Sigmoid colon (tissue), 7 donors: Measurements from ENCODE around the gene TUBG2. TPM values are rescaled to one million over a fixed set of nuclear protein-coding genes. Genes with fewer than 3 reads are reported as not detected.

Experiments used
- DNase-seq: peaks from one replicate; pipeline ENCODE4 v3.0.0-alpha.2; 2019
- H3K27ac ChIP-seq, 4 donors: fragments of 200-600 bp; sonication (generic); one replicate each; pipeline ENCODE4 v1.5.1; 2016 to 2019; ENCODE audit warnings: mild to moderate bottlenecking in 1 of 4
- H3K27me3 ChIP-seq, 3 donors: fragments of 200-600 bp; sonication (generic); one replicate each; pipeline ENCODE4 v1.5.1; 2019; ENCODE audit warnings: mild to moderate bottlenecking in 1 of 3
- H3K36me3 ChIP-seq, 4 donors: fragments of 200-600 bp; sonication (generic); one replicate each; pipeline ENCODE4 v1.5.1; 2016 to 2019
- H3K4me1 ChIP-seq, 4 donors: fragments of 200-600 bp; sonication (generic); one replicate each; pipeline ENCODE4 v1.5.1; 2017 to 2019
- H3K4me3 ChIP-seq, 4 donors: fragments of 200-600 bp; sonication (generic); one replicate each; pipeline ENCODE4 v1.5.1; 2017 to 2019; ENCODE audit warnings: mild to moderate bottlenecking in 2 of 4, moderate library complexity in 1 of 4
- H3K9me3 ChIP-seq, 4 donors: fragments of 200-600 bp in 3 of 4; sonication (generic) in 3 of 4; one replicate each; pipeline versions ENCODE4 v1.5.1 to v1.6.1; 2013 to 2019
- EP300 ChIP-seq, 4 donors: sonication (generic); formaldehyde crosslinking; IDR thresholded peaks; one replicate each; pipeline ENCODE4 v1.6.1; 2017; ENCODE audit warnings: antibody characterized with exemption in 4 of 4
- POLR2A ChIP-seq, 2 donors: fragments of 450-650 bp; IDR thresholded peaks; one replicate each; pipeline ENCODE4 v1.6.1; 2016; ENCODE audit warnings: antibody characterized with exemption in 2 of 2, mild to moderate bottlenecking in 2 of 2, moderate library complexity in 2 of 2
- POLR2AphosphoS5 ChIP-seq, 4 donors: sonication (generic); formaldehyde crosslinking; IDR thresholded peaks; one replicate each; pipeline ENCODE4 v1.6.1; 2017; ENCODE audit warnings: antibody characterized with exemption in 4 of 4
- WGBS, 2 donors: extraction: QIAGEN DNeasy Blood & Tissue Kit; methylation state at CpG; one replicate each; pipeline ENCODE4 v1.1.7; 2013; 5-methylcytosine and 5-hydroxymethylcytosine counted together
- intact Hi-C: fragments of 100-400 bp; cut with DNase I; formaldehyde crosslinking; loops from one replicate; pipeline ENCODE4 v1.15.1; 2023
- polyA plus RNA-seq, 3 donors: library from polyadenylated mRNA; stranded (reverse); fragments of 200-250 nt; gene quantifications; one replicate each; pipeline ENCODE4 v1.2.3, GENCODE V29; 2013
- total RNA-seq, 4 donors: library from RNA; depleted of rRNA; stranded (reverse); fragments of >200 nt; gene quantifications; one replicate each; pipeline ENCODE4 v1.1.0, GENCODE V29; 2016
- TF ChIP-seq, protein P1 (sequence below), 4 experiments: fragments of 450-650 bp in 3 of 4; fragments of 200-600 bp in 1 of 4; IDR thresholded peaks; one replicate each; pipeline ENCODE4 v1.5.1; 2016 to 2019; ENCODE audit warnings: antibody characterized with exemption in 4 of 4, mild to moderate bottlenecking in 3 of 4, moderate library complexity in 2 of 4
- donor health status: healthy with polysubstance abuse.
- donor health status: Bipolar disorder and iron deficiency.
- donor health status: healthy.

Gene TUBG2
- total and polyA plus RNA-seq, 7 donors = 1.2 to 57.3 (median 28.0) TPM

DNA sequence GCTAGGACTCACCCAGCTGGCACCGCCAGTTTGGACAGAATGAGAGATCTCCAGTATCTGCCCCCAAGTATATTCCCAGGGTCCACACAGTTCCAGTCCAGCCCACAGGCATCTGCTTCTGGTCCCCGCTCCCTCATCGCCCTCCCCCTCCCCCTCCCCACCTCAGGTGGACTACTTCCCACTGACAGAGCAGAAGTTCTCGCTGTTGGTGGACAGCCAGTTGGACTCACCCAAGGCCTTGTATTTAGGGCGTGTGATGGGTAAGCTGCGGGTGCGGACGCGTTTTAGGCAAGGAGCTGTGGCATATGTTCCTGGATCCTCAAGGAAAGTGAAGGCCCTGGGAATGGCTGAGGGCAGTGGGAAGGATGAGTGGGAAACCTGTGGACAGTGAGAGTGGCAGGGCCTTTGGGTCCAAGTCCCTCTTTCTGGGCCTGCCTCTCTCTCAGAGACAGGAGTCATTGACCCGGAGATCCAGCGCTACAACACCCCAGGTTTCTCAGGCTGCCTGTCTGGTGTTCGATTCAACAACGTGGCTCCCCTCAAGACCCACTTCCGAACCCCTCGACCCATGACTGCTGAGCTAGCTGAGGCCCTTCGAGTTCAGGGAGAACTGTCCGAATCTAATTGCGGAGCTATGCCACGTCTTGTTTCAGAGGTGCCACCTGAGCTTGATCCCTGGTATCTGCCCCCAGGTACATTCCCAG, 38.2 kb downstream of the TUBG2 start:
- Histone ChIP-seq H3K9me3 (no peaks in the 10 kb centered on the region), H3K27me3 (no peaks in the 10 kb centered on the region), H3K36me3 (peaks cover 10 to 87% (median 32%) of the 10 kb centered on the region in 4 donors), H3K4me1 (peaks cover 0 to 14% (median 12%) of the 10 kb centered on the region in 4 donors), H3K27ac (no peak overlapping the region), H3K4me3 (no peak overlapping the region)
- 95 to 96% methylated on average over 19 of the region's 19 CpGs for WGBS, 2 donors
- DNase-seq = no peak
- intact Hi-C loops = no loop called here
- TF ChIP-seq POLR2AphosphoS5 (IDR thresholded peaks at IDR 0.05) (no peak), POLR2A (IDR thresholded peaks at IDR 0.05) (no peak), EP300 (IDR thresholded peaks at IDR 0.05) (no peak)
- TF ChIP-seq, protein P1, sequence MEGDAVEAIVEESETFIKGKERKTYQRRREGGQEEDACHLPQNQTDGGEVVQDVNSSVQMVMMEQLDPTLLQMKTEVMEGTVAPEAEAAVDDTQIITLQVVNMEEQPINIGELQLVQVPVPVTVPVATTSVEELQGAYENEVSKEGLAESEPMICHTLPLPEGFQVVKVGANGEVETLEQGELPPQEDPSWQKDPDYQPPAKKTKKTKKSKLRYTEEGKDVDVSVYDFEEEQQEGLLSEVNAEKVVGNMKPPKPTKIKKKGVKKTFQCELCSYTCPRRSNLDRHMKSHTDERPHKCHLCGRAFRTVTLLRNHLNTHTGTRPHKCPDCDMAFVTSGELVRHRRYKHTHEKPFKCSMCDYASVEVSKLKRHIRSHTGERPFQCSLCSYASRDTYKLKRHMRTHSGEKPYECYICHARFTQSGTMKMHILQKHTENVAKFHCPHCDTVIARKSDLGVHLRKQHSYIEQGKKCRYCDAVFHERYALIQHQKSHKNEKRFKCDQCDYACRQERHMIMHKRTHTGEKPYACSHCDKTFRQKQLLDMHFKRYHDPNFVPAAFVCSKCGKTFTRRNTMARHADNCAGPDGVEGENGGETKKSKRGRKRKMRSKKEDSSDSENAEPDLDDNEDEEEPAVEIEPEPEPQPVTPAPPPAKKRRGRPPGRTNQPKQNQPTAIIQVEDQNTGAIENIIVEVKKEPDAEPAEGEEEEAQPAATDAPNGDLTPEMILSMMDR (IDR thresholded peaks at IDR 0.05) = no peak

DNA sequence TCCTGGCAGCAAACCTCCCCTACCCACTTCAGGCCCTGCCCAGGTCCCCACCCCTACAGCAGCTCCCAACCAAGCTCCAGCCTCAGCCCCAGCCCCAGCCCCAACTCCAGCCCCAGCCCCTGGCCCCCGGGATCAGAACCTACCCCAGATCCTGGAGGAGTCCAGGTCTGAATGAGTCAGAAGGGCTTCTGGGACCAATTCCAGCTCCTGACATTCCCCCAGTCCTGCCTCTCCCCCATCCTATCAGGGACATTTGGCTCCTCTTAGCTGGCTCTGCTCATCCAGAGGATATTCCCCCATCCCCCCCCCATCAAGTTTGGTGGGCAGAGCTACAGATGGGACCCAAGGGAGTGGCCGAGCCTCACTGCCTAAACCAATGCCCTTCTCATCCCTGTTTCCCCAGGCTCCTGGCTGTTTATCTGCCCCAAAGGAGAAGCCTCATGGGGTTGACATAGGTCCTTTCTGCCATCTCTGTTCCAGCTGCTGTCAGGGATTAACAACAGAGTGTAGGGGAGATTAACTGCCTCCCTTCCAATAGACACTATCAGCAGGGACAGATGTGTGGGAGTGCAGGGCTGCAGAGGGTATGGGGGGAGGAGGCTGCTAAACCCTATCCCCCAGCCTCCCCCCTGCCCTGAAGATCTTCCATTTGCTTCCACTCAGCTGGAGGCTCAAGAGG, 39.8 kb downstream of the TUBG2 start:
- Histone ChIP-seq H3K27ac (peak overlapping the region in 3 of 4 donors; percentile 39 to 58 (median 54)), H3K9me3 (no peaks in the 10 kb centered on the region), H3K36me3 (peaks cover 19 to 87% (median 46%) of the 10 kb centered on the region in 4 donors)

DNA sequence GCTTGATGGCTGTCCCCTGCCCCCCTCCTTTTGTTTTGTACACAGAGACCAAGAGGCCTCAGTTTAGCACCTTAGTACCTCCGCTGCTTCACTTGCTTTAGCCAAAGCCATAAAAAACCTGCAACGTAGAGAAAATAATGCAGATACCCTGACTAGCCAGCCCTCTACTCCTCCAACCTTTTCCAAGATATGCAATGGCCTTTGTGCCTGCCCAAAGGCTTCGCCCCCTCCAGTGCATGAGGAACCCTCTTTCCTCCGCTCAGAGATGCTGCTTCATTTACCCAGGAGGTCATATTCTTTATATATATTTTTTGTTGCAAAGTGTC, 40.3 kb downstream of the TUBG2 start:
- H3K27me3 ChIP-seq = no peaks in the 10 kb centered on the region
- peaks cover 0 to 14% (median 12%) of the 10 kb centered on the region in 4 donors for H3K4me1 ChIP-seq
- H3K36me3 ChIP-seq = peaks cover 24 to 87% (median 49%) of the 10 kb centered on the region in 4 donors
- TF ChIP-seq, protein P1 (IDR thresholded peaks at IDR 0.05) = no peak
- TF ChIP-seq POLR2A (IDR thresholded peaks at IDR 0.05) (no peak), EP300 (IDR thresholded peaks at IDR 0.05) (no peak), POLR2AphosphoS5 (IDR thresholded peaks at IDR 0.05) (no peak)
- 89 to 93% methylated on average over 4 of the region's 4 CpGs for WGBS, 2 donors
- H3K27ac ChIP-seq = peak overlapping the region in 3 of 4 donors; percentile 39 to 58 (median 54)
- no peak for DNase-seq
- intact Hi-C loops = no loop called here
- H3K4me3 ChIP-seq = no peak overlapping the region
- no peaks in the 10 kb centered on the region for H3K9me3 ChIP-seq

More for the DNA sequence above, 39.8 kb downstream of the TUBG2 start:
- Histone ChIP-seq H3K4me1 (peaks cover 0 to 14% (median 12%) of the 10 kb centered on the region in 4 donors), H3K4me3 (no peak overlapping the region), H3K27me3 (no peaks in the 10 kb centered on the region)
- intact Hi-C loops = no loop called here
- TF ChIP-seq, protein P1 (IDR thresholded peaks at IDR 0.05) = no peak
- TF ChIP-seq POLR2A (IDR thresholded peaks at IDR 0.05) (no peak), EP300 (IDR thresholded peaks at IDR 0.05) (no peak), POLR2AphosphoS5 (IDR thresholded peaks at IDR 0.05) (no peak)
- DNase-seq = no peak
- 82 to 88% methylated on average over 2 of the region's 2 CpGs for WGBS, 2 donors

DNA sequence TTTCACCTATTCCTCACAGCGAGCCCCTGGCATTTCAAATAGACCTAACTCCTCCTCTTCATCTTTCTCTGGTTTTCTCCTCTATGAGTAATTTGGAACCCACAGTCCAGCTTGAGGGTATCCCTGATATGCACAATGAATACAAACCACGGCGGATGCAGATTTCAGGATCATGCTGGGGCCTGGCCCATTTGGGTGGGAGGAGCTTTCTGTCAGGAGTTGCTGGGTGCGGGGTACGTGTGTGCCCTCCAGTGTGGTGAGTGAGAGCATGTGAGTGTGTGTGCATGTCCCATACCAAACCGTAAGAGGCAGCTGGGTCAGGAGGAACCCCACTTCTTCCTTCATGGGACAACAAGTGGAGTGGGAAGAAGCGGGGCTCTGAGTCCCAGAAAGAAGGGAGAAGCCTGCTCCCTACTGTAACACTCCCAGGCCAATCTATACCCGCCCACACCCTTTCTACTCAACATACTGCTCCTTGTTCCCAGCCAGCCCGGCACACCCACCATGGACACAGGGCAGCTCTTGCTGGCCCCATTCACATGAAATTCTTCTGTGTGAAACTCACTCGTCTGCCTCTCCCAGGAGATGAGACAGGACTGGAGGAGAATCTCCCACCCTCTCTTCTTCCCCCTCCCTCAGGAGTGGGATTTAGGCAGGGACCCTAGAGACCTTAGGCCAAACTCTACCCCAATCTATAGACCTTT, 41.7 kb downstream of the TUBG2 start:
- Histone ChIP-seq H3K27ac (no peak overlapping the region), H3K4me3 (no peak overlapping the region), H3K4me1 (peaks cover 0 to 14% (median 12%) of the 10 kb centered on the region in 4 donors), H3K9me3 (no peaks in the 10 kb centered on the region), H3K36me3 (peaks cover 38 to 87% (median 57%) of the 10 kb centered on the region in 4 donors), H3K27me3 (no peaks in the 10 kb centered on the region)
- 83 to 86% methylated on average over 10 of the region's 10 CpGs for WGBS, 2 donors
- TF ChIP-seq EP300 (IDR thresholded peaks at IDR 0.05) = no peak
- TF ChIP-seq POLR2A (IDR thresholded peaks at IDR 0.05) = no peak
- TF ChIP-seq, protein P1 (IDR thresholded peaks at IDR 0.05) = no peak
- no peak for TF ChIP-seq POLR2AphosphoS5 (IDR thresholded peaks at IDR 0.05)
- intact Hi-C loops = no loop called here
- no peak for DNase-seq
